Tibial nerve (tissue), 4 donors: ENCODE data around the gene SLC25A21. TPM values are rescaled to one million over a fixed set of nuclear protein-coding genes. Genes with fewer than 3 reads are reported as not detected.

Source experiments
- DNase-seq, 2 donors: peaks; one replicate each; pipeline ENCODE4 v3.0.0-alpha.2; 2019; ENCODE audit warnings: low spot score in 2 of 2
- H3K27ac ChIP-seq, 4 donors: fragments of 200-600 bp; sonication (generic) in 3 of 4; one replicate each; pipeline ENCODE4 v1.5.1; 2017 to 2019; ENCODE audit warnings: mild to moderate bottlenecking in 1 of 4
- H3K27me3 ChIP-seq, 2 donors: fragments of 200-600 bp; sonication (generic) in 1 of 2; one replicate each; pipeline versions ENCODE4 v1.5.1 to v1.6.0; 2017 to 2019
- H3K36me3 ChIP-seq, 3 donors: fragments of 200-600 bp; sonication (generic); one replicate each; pipeline ENCODE4 v1.5.1; 2018 to 2019
- H3K4me1 ChIP-seq, 4 donors: fragments of 200-600 bp; sonication (generic) in 3 of 4; one replicate each; pipeline ENCODE4 v1.5.1; 2017 to 2019
- H3K4me3 ChIP-seq, 4 donors: fragments of 200-600 bp; sonication (generic) in 3 of 4; one replicate each; pipeline ENCODE4 v1.5.1; 2017 to 2019; ENCODE audit warnings: mild to moderate bottlenecking in 1 of 4, moderate library complexity in 1 of 4
- H3K9me3 ChIP-seq, 4 donors: fragments of 200-600 bp; sonication (generic) in 3 of 4; one replicate each; pipeline ENCODE4 v1.5.1; 2017 to 2019
- CTCF ChIP-seq, 5 experiments: fragments of 200-600 bp in 3 of 5; fragments of 450-650 bp in 2 of 5; sonication (generic) in 3 of 5; IDR thresholded peaks; one replicate each; pipeline ENCODE4 v1.5.1; 2016 to 2019; ENCODE audit warnings: antibody characterized with exemption in 5 of 5, mild to moderate bottlenecking in 3 of 5, moderate library complexity in 2 of 5
- EP300 ChIP-seq, 2 donors: sonication (generic); formaldehyde crosslinking; IDR thresholded peaks; one replicate each; pipeline ENCODE4 v1.6.1; 2017; ENCODE audit warnings: antibody characterized with exemption in 2 of 2, mild to moderate bottlenecking in 1 of 2
- POLR2A ChIP-seq, 2 donors: fragments of 450-650 bp; IDR thresholded peaks; one replicate each; pipeline ENCODE4 v1.6.1; 2017; ENCODE audit warnings: antibody characterized with exemption in 2 of 2, mild to moderate bottlenecking in 2 of 2, moderate library complexity in 2 of 2
- WGBS, 2 donors: methylation state at CpG; one replicate each; pipeline ENCODE4 v1.1.5; 2018; 5-methylcytosine and 5-hydroxymethylcytosine counted together
- total RNA-seq, 4 donors: library from RNA; depleted of rRNA; stranded (reverse); fragments of >200 nt; gene quantifications; one replicate each; pipeline ENCODE4 v1.1.0, GENCODE V29; 2016

The SLC25A21 gene
- total RNA-seq, 4 donors from 2014 or later: 0.30 to 0.98 (median 0.42) TPM; not detected in 1

GRCh38 chr14:37021390-37021789 lies 151.0 kb downstream of the SLC25A21 start:
- H3K27me3 ChIP-seq: no peaks in the 10 kb centered on the region
- H3K4me3 ChIP-seq: no peak overlapping the region
- no peaks in the 10 kb centered on the region for H3K4me1 ChIP-seq
- DNase-seq: no peak
- H3K9me3 ChIP-seq: no peaks in the 10 kb centered on the region
- 68 to 78% methylated on average over 1 of the region's 1 CpG for WGBS, 2 donors
- no peaks in the 10 kb centered on the region for H3K36me3 ChIP-seq
- no peak overlapping the region for H3K27ac ChIP-seq
- no peak for TF ChIP-seq POLR2A (IDR thresholded peaks at IDR 0.05)
- no peak for TF ChIP-seq CTCF (IDR thresholded peaks at IDR 0.05)
- TF ChIP-seq EP300 (IDR thresholded peaks at IDR 0.05): no peak

- Histone ChIP-seq H3K27me3 (no peaks in the 10 kb centered on the region), H3K4me1 (no peaks in the 10 kb centered on the region), H3K27ac (no peak overlapping the region), H3K36me3 (no peaks in the 10 kb centered on the region), H3K4me3 (no peak overlapping the region), H3K9me3 (no peaks in the 10 kb centered on the region)
- DNase-seq: no peak
- WGBS, 2 donors: 71 to 80% methylated on average over 1 of the region's 1 CpG
- TF ChIP-seq EP300 (IDR thresholded peaks at IDR 0.05): no peak
- TF ChIP-seq CTCF (IDR thresholded peaks at IDR 0.05): no peak
- TF ChIP-seq POLR2A (IDR thresholded peaks at IDR 0.05): no peak
These were observed 152.9 kb downstream of the SLC25A21 start for GRCh38 chr14:37019488-37019887.

GRCh38 chr14:37018571-37019240 lies 153.7 kb downstream of the SLC25A21 start:
- TF ChIP-seq CTCF (IDR thresholded peaks at IDR 0.05) (no peak), POLR2A (IDR thresholded peaks at IDR 0.05) (no peak), EP300 (IDR thresholded peaks at IDR 0.05) (no peak)
- DNase-seq: no peak
- Histone ChIP-seq H3K4me1 (no peaks in the 10 kb centered on the region), H3K36me3 (no peaks in the 10 kb centered on the region), H3K4me3 (no peak overlapping the region), H3K27me3 (no peaks in the 10 kb centered on the region), H3K9me3 (no peaks in the 10 kb centered on the region), H3K27ac (no peak overlapping the region)
- WGBS, 2 donors: 72 to 81% methylated on average over 3 of the region's 3 CpGs

GRCh38 chr14:37013078-37013477 lies 159.3 kb downstream of the SLC25A21 start:
- 40 to 50% methylated on average over 4 of the region's 4 CpGs for WGBS, 2 donors
- Histone ChIP-seq H3K36me3 (no peaks in the 10 kb centered on the region), H3K4me3 (no peak overlapping the region), H3K4me1 (no peaks in the 10 kb centered on the region), H3K9me3 (no peaks in the 10 kb centered on the region), H3K27ac (no peak overlapping the region), H3K27me3 (no peaks in the 10 kb centered on the region)
- no peak for DNase-seq
- TF ChIP-seq CTCF (IDR thresholded peaks at IDR 0.05): no peak
- no peak for TF ChIP-seq EP300 (IDR thresholded peaks at IDR 0.05)
- TF ChIP-seq POLR2A (IDR thresholded peaks at IDR 0.05): no peak

- no peak overlapping the region for H3K4me3 ChIP-seq
- DNase-seq: no peak
- no peaks in the 10 kb centered on the region for H3K9me3 ChIP-seq
- H3K36me3 ChIP-seq: no peaks in the 10 kb centered on the region
- 55 to 64% methylated on average over 1 of the region's 1 CpG for WGBS, 2 donors
- H3K4me1 ChIP-seq: no peaks in the 10 kb centered on the region
- no peaks in the 10 kb centered on the region for H3K27me3 ChIP-seq
- TF ChIP-seq CTCF (IDR thresholded peaks at IDR 0.05): no peak
- TF ChIP-seq EP300 (IDR thresholded peaks at IDR 0.05): no peak
- no peak for TF ChIP-seq POLR2A (IDR thresholded peaks at IDR 0.05)
- H3K27ac ChIP-seq: no peak overlapping the region
These were observed 173.7 kb downstream of the SLC25A21 start for GRCh38 chr14:36998686-36999085.
